ENCODE measurements around the gene RAB44. TPM values are rescaled to one million over a fixed set of nuclear protein-coding genes. Genes with fewer than 3 reads are reported as not detected.

Gene RAB44
- total and polyA plus RNA-seq, 2 of the 4 experiments (the other 2 are of a cell fraction) = 0.03 TPM; not detected in 1

DNA sequence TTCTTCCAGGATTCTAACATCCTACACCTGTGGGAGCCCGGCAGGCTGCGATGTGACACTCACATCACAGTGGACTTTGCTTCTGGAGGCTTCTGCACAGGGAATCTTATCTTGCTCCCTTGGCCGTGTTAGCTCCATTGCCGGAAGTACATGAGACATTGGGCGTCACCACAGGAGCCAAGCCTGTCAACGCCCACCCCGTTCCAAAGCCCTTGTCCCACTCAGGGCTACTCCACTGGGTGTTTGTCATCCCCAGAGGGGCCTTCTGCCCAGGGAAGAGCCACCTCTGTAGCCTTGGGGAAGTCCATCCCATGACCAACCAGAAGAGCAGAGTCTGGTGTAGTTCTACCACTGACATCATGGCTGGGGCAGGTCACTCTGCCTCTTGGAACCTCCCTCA lies 1.7 kb downstream of the RAB44 start:
- no peak overlapping the region for H3K14ac ChIP-seq (replicated peaks; ENCODE audit: low read depth, low read length)
- CTCF ChIA-PET = no interaction called here

More for the DNA sequence above, 1.7 kb downstream of the RAB44 start:
- Histone ChIP-seq H3K4ac (ENCODE audit: low read depth, low read length) (no peak overlapping the region), H2AFZ (replicated peaks; ENCODE audit: low read length, poor library complexity) (peak overlapping the region; percentile 48), H3K18ac (ENCODE audit: low read depth, low read length) (no peak overlapping the region), H2AK5ac (ENCODE audit: low read depth, low read length) (no peak overlapping the region), H3K4me2 (ENCODE audit: low read depth, low read length) (no peak overlapping the region), H2BK20ac (ENCODE audit: low read depth, low read length) (no peak overlapping the region), H3K9me1 (ENCODE audit: insufficient read depth, low read length) (peaks cover 3% of the 10 kb centered on the region; the same call in 1 of the 2 replicates), H2BK120ac (ENCODE audit: low read depth, low read length) (no peak overlapping the region), H2AK9ac (replicated peaks; ENCODE audit: low read depth, low read length, poor library complexity) (no peak overlapping the region), H4K5ac (ENCODE audit: low read depth, low read length) (no peak overlapping the region), H4K91ac (ENCODE audit: insufficient read depth, low read depth, low read length) (no peak overlapping the region), H3K9me3 (ENCODE audit: control insufficient read depth, insufficient read depth, low read length) (peaks cover 3% of the 10 kb centered on the region), H3K9ac (ENCODE audit: low read depth, low read length) (no peak overlapping the region), H3K79me1 (ENCODE audit: low read depth in 1 of 2, low read length in 2 of 2) (no peaks in the 10 kb centered on the region), H3K27me3 (ENCODE audit: control insufficient read depth, insufficient read depth, low read length) (peaks cover 21% of the 10 kb centered on the region), H3K56ac (ENCODE audit: extremely low read depth, insufficient read depth, low read length) (no peak overlapping the region), H3K4me3 (ENCODE audit: insufficient read depth, low read depth, low read length) (no peak overlapping the region), H3K23ac (ENCODE audit: low read depth, low read length) (no peak overlapping the region), H2BK5ac (ENCODE audit: low read depth, low read length, poor library complexity, severe bottlenecking) (no peak overlapping the region), H3K27ac (ENCODE audit: insufficient read depth, low read length) (no peak overlapping the region), H4K8ac (ENCODE audit: low read depth in 2 of 2, low read length in 2 of 2) (no peak overlapping the region), H2BK15ac (ENCODE audit: low read depth, low read length) (no peak overlapping the region), H3K4me1 (ENCODE audit: control insufficient read depth, insufficient read depth, low read length) (no peaks in the 10 kb centered on the region), H3K36me3 (ENCODE audit: control insufficient read depth, insufficient read depth, low read length) (no peaks in the 10 kb centered on the region), H4K20me1 (ENCODE audit: insufficient read depth, low read length) (no peaks in the 10 kb centered on the region)
- TF ChIP-seq POLR2A (IDR thresholded peaks at IDR 0.05; ENCODE audit: low read depth, low read length) = no peak
- TF ChIP-seq ELK1 (IDR thresholded peaks at IDR 0.05; ENCODE audit: borderline replicate concordance, low read depth, low read length) = no peak
- TF ChIP-seq RAD21 (IDR thresholded peaks at IDR 0.05; ENCODE audit: low read length) = no peak
- no peak for TF ChIP-seq BHLHE40 (IDR thresholded peaks at IDR 0.05; ENCODE audit: low read depth, low read length)
- TF ChIP-seq NFE2L2 (IDR thresholded peaks at IDR 0.05; ENCODE audit: low read depth, low read length) = no peak
- no peak for TF ChIP-seq MAZ (IDR thresholded peaks at IDR 0.05; ENCODE audit: borderline replicate concordance, low read depth, low read length)
- TF ChIP-seq, protein P1, sequence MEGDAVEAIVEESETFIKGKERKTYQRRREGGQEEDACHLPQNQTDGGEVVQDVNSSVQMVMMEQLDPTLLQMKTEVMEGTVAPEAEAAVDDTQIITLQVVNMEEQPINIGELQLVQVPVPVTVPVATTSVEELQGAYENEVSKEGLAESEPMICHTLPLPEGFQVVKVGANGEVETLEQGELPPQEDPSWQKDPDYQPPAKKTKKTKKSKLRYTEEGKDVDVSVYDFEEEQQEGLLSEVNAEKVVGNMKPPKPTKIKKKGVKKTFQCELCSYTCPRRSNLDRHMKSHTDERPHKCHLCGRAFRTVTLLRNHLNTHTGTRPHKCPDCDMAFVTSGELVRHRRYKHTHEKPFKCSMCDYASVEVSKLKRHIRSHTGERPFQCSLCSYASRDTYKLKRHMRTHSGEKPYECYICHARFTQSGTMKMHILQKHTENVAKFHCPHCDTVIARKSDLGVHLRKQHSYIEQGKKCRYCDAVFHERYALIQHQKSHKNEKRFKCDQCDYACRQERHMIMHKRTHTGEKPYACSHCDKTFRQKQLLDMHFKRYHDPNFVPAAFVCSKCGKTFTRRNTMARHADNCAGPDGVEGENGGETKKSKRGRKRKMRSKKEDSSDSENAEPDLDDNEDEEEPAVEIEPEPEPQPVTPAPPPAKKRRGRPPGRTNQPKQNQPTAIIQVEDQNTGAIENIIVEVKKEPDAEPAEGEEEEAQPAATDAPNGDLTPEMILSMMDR (conservative IDR thresholded peaks at IDR 0.05; ENCODE audit: low read depth, low read length) = no peak
- TF ChIP-seq RCOR1 (IDR thresholded peaks at IDR 0.05; ENCODE audit: insufficient replicate concordance, low read length) = no peak
- no peak for TF ChIP-seq CHD1 (IDR thresholded peaks at IDR 0.05; ENCODE audit: low read depth, low read length)
- no peak for TF ChIP-seq MAFK (IDR thresholded peaks at IDR 0.05; ENCODE audit: low read depth, low read length)
- no peak for TF ChIP-seq RFX5 (IDR thresholded peaks at IDR 0.05; ENCODE audit: low read depth, low read length)
- TF ChIP-seq, protein P2, sequence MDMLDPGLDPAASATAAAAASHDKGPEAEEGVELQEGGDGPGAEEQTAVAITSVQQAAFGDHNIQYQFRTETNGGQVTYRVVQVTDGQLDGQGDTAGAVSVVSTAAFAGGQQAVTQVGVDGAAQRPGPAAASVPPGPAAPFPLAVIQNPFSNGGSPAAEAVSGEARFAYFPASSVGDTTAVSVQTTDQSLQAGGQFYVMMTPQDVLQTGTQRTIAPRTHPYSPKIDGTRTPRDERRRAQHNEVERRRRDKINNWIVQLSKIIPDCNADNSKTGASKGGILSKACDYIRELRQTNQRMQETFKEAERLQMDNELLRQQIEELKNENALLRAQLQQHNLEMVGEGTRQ (IDR thresholded peaks at IDR 0.05; ENCODE audit: low read depth, low read length) = no peak
- TF ChIP-seq MXI1 (IDR thresholded peaks at IDR 0.05; ENCODE audit: borderline replicate concordance, low read depth, low read length) = no peak
- TF ChIP-seq SMC3 (IDR thresholded peaks at IDR 0.05; ENCODE audit: low read depth, low read length) = no peak
- dilution Hi-C loops (cut with HindIII; ENCODE audit: low sequenced_read_pairs, unreplicated experiment) = no loop called here
- no TSS peak for BruUV-seq (replicated peaks)
- POLR2A ChIA-PET (ENCODE audit: unreplicated experiment) = no interaction called here
- DNase-seq (no peak), ATAC-seq (ENCODE audit: low read depth) (no peak)
- 60% methylated on average over 7 of the region's 7 CpGs; no CpG with 5 or more reads in 1 of the 2 experiments for WGBS, 2 experiments (ENCODE audit: extremely low coverage in 2 of 2, insufficient read length in 1 of 2)
- in situ Hi-C loops (cut with MboI; ENCODE audit: low sequenced_read_pairs) = no loop called here
- intact Hi-C loops (cut with micrococcal nuclease) = no loop called here

All from IMR-90 (cell line).